GM18519 (cell line): ENCODE results near the gene APBB2.
"Not testable (repeated sequence)": the region's sequence is repeated elsewhere in the genome, so short reads cannot be mapped to it uniquely, and the experiment has no call there.

Source experiments
- ATAC-seq: cut with Tn5 transposase; IDR thresholded peaks from one replicate; pipeline ENCODE4 v1.9.1; 2021; ENCODE audit warnings: mild to moderate bottlenecking, moderate library complexity; ENCODE audit not compliant: unreplicated experiment, low FRiP score

APBB2 gene

GRCh38 chr4:41038304-41038703, 176.0 kb downstream of the APBB2 start:
- no peak for ATAC-seq

GRCh38 chr4:41029098-41029497, 185.2 kb downstream of the APBB2 start:
- ATAC-seq, result no peak

- ATAC-seq, result no peak
Measured at GRCh38 chr4:41028392-41029076, 185.8 kb downstream of the APBB2 start.

GRCh38 chr4:41026971-41027370, 187.4 kb downstream of the APBB2 start:
- no peak for ATAC-seq

- ATAC-seq, result no peak
Measured at GRCh38 chr4:41025824-41026223, 188.5 kb downstream of the APBB2 start.

- ATAC-seq, result no peak
Measured at GRCh38 chr4:41024556-41025491, 189.5 kb downstream of the APBB2 start.

GRCh38 chr4:41022116-41022515, 192.2 kb downstream of the APBB2 start:
- no peak for ATAC-seq

GRCh38 chr4:41015016-41015675, 199.2 kb downstream of the APBB2 start:
- no peak for ATAC-seq

- ATAC-seq, result no peak
Measured at GRCh38 chr4:41014158-41014557, 200.2 kb downstream of the APBB2 start.

GRCh38 chr4:41013746-41014145, 200.6 kb downstream of the APBB2 start:
- no peak for ATAC-seq

- ATAC-seq, result no peak
Measured at GRCh38 chr4:41012911-41013310, 201.4 kb downstream of the APBB2 start.

GRCh38 chr4:41012293-41012692, 202.0 kb downstream of the APBB2 start:
- no peak for ATAC-seq

GRCh38 chr4:41009411-41009810, 204.9 kb downstream of the APBB2 start:
- no peak for ATAC-seq

GRCh38 chr4:41006141-41006540, 208.2 kb downstream of the APBB2 start:
- no peak for ATAC-seq

GRCh38 chr4:41002309-41002708, 212.0 kb downstream of the APBB2 start:
- ATAC-seq, result no peak

- ATAC-seq, result no peak
Measured at GRCh38 chr4:41000356-41000755, 214.0 kb downstream of the APBB2 start.

GRCh38 chr4:40998675-40999358, 215.5 kb downstream of the APBB2 start:
- no peak for ATAC-seq

GRCh38 chr4:40995850-40996249, 218.5 kb downstream of the APBB2 start:
- no peak for ATAC-seq

GRCh38 chr4:40994321-40994720, 220.0 kb downstream of the APBB2 start:
- ATAC-seq, result not testable (repeated sequence)

GRCh38 chr4:40993296-40993693, 221.0 kb downstream of the APBB2 start:
- ATAC-seq, result not testable (repeated sequence)
